ENCODE measurements around the gene DGKQ.

Gene DGKQ

DNA sequence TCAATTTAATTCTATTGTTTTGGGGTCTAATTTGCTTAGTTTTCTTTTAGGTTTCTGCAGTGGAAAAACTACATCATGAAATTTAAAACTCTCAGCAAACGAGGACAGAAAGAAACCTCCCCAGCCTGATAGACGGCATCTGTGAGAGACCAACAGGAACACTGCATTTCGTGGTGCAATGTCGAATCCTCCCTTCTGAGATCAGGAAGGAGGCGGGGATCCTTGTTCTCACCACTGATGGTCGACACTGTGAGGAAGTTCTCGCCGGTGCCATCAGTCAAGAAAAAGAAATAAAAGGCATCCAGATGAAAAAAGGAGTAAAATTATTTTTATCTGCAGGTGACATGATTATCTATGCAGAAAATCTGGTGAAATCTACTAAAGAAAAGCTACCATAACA is 57.8 kb downstream of the DGKQ start:
- peak; percentile 77 for DNase-seq (ENCODE audit: low read depth)
- TF ChIP-seq, protein P1, sequence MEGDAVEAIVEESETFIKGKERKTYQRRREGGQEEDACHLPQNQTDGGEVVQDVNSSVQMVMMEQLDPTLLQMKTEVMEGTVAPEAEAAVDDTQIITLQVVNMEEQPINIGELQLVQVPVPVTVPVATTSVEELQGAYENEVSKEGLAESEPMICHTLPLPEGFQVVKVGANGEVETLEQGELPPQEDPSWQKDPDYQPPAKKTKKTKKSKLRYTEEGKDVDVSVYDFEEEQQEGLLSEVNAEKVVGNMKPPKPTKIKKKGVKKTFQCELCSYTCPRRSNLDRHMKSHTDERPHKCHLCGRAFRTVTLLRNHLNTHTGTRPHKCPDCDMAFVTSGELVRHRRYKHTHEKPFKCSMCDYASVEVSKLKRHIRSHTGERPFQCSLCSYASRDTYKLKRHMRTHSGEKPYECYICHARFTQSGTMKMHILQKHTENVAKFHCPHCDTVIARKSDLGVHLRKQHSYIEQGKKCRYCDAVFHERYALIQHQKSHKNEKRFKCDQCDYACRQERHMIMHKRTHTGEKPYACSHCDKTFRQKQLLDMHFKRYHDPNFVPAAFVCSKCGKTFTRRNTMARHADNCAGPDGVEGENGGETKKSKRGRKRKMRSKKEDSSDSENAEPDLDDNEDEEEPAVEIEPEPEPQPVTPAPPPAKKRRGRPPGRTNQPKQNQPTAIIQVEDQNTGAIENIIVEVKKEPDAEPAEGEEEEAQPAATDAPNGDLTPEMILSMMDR (conservative IDR thresholded peaks at IDR 0.05; ENCODE audit: low read depth, low read length): no peak
- peak overlapping the region; percentile 44 for H3K4me3 ChIP-seq (ENCODE audit: low read depth, low read length)

DNA sequence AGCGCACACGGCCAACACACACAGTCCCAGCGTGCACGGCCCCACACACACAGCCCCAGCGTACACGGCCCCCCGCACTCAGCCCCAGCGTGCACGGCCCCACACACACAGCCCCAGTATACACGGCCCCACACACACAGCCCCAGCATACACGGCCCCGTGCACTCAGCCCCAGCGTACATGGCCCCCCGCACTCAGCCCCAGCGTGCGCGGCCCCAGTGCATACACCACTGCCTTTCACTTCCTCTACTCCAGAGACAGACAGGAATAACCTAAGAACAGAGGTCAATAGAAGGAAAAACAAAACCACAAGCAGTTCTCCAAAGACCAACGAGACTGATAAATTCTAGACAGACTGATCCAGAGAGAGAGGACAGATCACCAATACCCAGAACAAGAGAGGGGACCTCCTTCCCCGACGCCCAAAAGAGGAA is 58.3 kb downstream of the DGKQ start:
- DNase-seq (ENCODE audit: low read depth): peak; percentile 34
- peak overlapping the region; percentile 44 for H3K4me3 ChIP-seq (ENCODE audit: low read depth, low read length)
- TF ChIP-seq, protein P1 (conservative IDR thresholded peaks at IDR 0.05; ENCODE audit: low read depth, low read length): no peak

DNA sequence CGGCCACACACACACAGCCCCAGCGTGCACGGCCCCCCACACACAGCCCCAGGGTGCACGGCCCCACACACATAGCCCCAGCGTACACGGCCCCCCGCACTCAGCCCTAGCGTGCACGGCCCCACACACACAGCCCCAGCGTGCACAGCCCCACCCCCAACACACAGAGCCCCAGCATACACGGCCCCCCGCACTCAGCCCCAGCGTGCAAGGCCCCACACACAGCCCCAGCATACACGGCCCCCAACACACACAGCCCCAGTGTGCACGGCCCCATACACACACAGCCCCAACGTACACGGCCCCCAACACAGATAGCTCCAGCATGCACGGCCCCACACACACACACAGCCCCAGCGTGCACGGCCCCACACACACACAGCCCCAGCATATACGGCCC is 58.8 kb downstream of the DGKQ start:
- H3K4me3 ChIP-seq (ENCODE audit: low read depth, low read length): peak overlapping the region; percentile 44
- DNase-seq (ENCODE audit: low read depth): no peak
- TF ChIP-seq, protein P1 (conservative IDR thresholded peaks at IDR 0.05; ENCODE audit: low read depth, low read length): no peak

DNA sequence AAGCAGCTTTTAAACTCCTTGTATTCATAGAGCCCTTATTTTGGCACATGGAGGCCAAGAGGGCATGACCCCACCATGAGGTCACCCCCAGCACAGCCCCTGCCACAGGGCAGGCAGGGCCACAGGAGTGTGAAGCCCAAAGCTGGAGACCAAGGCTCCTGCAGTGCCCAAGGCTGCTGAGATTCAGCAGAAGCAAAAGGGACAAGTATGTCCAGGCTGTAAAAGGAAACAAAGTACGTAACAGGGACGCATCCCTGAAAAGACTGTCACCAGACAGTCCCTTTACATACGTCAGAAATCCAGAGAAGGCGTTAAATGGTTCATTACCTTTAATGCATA is 60.1 kb downstream of the DGKQ start:
- H3K4me3 ChIP-seq (ENCODE audit: low read depth, low read length): no peak overlapping the region
- TF ChIP-seq, protein P1 (conservative IDR thresholded peaks at IDR 0.05; ENCODE audit: low read depth, low read length): no peak
- DNase-seq (ENCODE audit: low read depth): no peak

DNA sequence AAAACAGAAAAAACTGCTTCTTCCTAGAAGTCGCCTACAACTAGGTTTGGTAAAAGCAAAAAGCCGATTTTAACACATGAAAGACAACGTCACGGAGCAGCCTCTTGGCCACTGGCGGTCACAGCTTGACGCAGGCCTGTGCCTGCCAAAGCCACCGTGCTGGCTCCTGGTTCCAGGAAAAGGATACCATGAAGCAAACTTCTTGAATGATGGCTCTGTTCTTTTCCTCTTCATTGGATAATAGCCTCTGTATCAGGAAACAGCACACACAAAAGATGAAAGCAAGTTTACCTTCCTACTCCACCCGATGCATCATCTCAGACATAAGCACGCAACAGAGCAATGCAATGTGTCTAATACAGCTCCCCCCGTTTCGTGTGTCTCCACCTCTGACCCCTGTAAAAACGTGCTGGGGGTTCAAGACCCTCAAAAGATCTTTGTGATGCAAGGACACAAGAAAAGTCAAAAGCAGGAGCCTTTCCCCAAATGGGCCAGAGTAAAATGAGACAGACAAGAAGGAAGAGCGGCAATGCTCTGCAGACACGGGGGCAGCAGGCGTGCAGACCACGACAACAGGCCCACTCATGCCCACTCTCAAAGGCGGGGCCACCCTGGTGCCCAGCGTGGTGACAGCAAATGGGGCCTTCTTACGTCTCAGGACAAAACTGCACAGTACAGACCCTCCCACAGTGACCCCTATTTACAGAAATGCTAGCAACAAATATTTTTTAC is 60.7 kb downstream of the DGKQ start:
- TF ChIP-seq, protein P1 (conservative IDR thresholded peaks at IDR 0.05; ENCODE audit: low read depth, low read length): no peak
- no peak for DNase-seq (ENCODE audit: low read depth)
- H3K4me3 ChIP-seq (ENCODE audit: low read depth, low read length): no peak overlapping the region

DNA sequence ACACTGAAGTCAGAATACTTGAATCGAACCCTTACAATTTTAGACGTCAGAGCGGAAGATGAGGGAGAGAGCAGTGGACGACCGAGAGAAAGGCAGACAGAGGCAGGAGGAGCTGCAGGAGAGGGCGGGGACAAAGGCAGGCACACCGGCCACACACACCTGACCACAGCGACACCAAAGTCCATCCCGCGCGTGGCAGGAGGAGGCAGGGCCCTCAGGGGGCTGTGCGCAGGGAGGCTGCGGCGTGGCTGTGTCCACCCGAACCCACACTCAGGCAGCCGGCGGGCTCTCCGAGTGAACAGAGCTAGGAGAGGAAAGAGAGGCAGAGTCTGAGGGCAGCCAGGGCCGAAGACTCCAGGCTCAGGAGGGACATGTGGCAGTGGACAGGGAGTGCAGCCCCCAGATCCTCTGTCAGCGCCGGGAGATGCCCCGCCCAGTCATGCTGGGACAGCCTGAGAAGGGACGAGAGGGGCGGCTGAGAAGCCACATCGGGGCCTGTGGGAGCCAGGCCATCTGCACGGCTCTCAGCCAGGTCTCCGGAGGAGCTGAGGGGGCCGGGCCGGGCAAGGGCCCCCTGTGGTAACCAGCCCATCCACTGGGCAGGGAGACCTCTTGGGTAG is 61.4 kb downstream of the DGKQ start:
- TF ChIP-seq, protein P1 (conservative IDR thresholded peaks at IDR 0.05; ENCODE audit: low read depth, low read length): no peak
- no peak for DNase-seq (ENCODE audit: low read depth)
- H3K4me3 ChIP-seq (ENCODE audit: low read depth, low read length): no peak overlapping the region
